GM19239 (cell line): ENCODE data around the gene SLC24A3.

Experiments used
- DNase-seq: peaks from one replicate; pipeline ENCODE4 v3.0.0; 2011; ENCODE audit warnings: low spot score; ENCODE audit not compliant: insufficient read length
- FAIRE-seq: peaks from 2 replicates; lab custom pipeline; 2011; peaks lifted over from hg19 to GRCh38; lab: Jason Lieb, UNC

SLC24A3 gene

DNA sequence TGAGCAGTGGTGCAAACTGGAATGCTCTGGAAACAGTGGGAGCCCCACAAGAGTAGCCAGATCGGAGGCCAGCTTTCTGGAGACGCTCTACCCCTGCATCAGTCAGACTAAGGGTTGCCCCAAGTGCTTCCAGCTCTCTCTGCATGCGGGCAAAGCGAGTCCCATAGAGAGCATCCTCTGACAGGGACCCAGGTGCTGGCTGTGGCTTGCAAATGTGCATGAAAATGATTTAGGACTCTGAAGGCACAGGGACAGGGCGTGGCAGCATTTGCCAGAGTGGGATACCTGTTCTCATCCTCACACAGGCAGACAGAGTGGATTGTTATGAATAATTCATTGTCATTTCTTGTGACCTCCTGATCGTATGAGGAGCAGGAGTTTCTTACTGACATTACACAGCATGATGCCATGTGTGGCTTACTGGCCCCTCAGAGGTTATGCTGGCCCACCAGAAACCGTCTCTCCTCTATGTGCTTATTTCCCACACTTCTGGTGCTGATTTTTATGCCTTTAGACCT, 555.9 kb downstream of the SLC24A3 start:
- no peak for FAIRE-seq
- DNase-seq = no peak

- FAIRE-seq = no peak
- no peak for DNase-seq
Observed at GRCh38 chr20:19769507-19769906, 557.1 kb downstream of the SLC24A3 start.

DNA sequence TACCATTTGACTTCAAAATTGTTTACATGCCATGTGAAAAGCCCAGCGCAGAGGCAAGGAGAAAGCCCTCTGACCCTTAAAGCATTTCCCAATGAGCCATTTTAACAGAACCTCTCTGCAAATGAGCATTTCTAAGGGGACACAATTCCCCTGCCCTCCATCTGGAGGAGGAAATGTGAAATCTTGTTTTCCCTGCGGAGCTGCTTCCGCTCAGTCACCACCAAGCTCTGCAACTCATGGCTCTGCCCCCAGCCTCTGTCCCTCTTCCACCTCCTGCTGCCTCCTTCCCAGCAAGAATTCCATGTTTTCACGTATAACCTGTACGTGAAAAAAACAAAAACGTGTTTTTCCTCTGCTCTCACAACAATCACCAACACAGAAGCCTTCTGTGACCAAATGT, 557.9 kb downstream of the SLC24A3 start:
- DNase-seq = no peak
- FAIRE-seq = no peak

- DNase-seq = no peak
- no peak for FAIRE-seq
Observed at GRCh38 chr20:19771031-19771430, 558.6 kb downstream of the SLC24A3 start.
